WTC11 (cell line): ENCODE data around the gene PLD2. TPM values are rescaled to one million over a fixed set of nuclear protein-coding genes. Genes with fewer than 3 reads are reported as not detected.
A peak's percentile ranks its signal among the peaks of the same experiment; 100 is the strongest.
"Not testable (repeated sequence)": the region's sequence is repeated elsewhere in the genome, so short reads cannot be mapped to it uniquely, and the experiment has no call there.

Experiments
- ATAC-seq: fragments of 200-7000 bp; cut with Tn5 transposase; 2 replicates; pipeline ENCODE4 v1.10.0; 2021; ENCODE audit warnings: mild to moderate bottlenecking, moderate library complexity
- CTCF ChIA-PET: fragments of 300-600 bp; sonication (Branson Sonifier 250); formaldehyde crosslinking; loops from one replicate; lab custom pipeline; 2021; ENCODE audit warnings: antibody characterized with exemption; lab: Charles Lee
- POLR2A ChIA-PET: fragments of 350-600 bp; sonication (Branson Sonifier 250); formaldehyde crosslinking; loops from one replicate; lab custom pipeline; 2021; ENCODE audit warnings: antibody characterized with exemption; lab: Charles Lee
- DNase-seq: peaks from one replicate; pipeline ENCODE4 v3.0.0; 2021; ENCODE audit warnings: low spot score
- H3K27ac Mint-ChIP-seq: 2 replicates; pipeline ENCODE4 v1.8.0; 2021; ENCODE audit warnings: mixed read lengths
- H3K27me3 Mint-ChIP-seq: 2 replicates; pipeline ENCODE4 v1.8.0; 2021; ENCODE audit warnings: low read depth, mild to moderate bottlenecking, moderate library complexity, mixed read lengths
- H3K36me3 Mint-ChIP-seq: 2 replicates; pipeline ENCODE4 v1.8.0; 2021; ENCODE audit warnings: mixed read lengths
- H3K4me1 Mint-ChIP-seq: 2 replicates; pipeline ENCODE4 v1.8.0; 2022; ENCODE audit warnings: mixed read lengths
- H3K4me3 Mint-ChIP-seq: 2 replicates; pipeline ENCODE4 v1.8.0; 2021; ENCODE audit warnings: mild to moderate bottlenecking, moderate library complexity, mixed read lengths
- H3K9me3 Mint-ChIP-seq: 2 replicates; pipeline ENCODE4 v1.8.0; 2021; ENCODE audit warnings: mixed read lengths
- ARID4B ChIP-seq: sonication (generic); formaldehyde crosslinking; IDR thresholded peaks from 2 replicates; pipeline ENCODE4 v1.8.0; 2023; ENCODE audit warnings: missing genetic modification reagents, mild to moderate bottlenecking, borderline replicate concordance
- CREB1 ChIP-seq: sonication (generic); formaldehyde crosslinking; IDR thresholded peaks from 2 replicates; pipeline ENCODE4 v1.8.0; 2023; ENCODE audit warnings: mild to moderate bottlenecking, missing genetic modification reagents
- ESRRA ChIP-seq: sonication (generic); formaldehyde crosslinking; IDR thresholded peaks from 2 replicates; pipeline ENCODE4 v1.8.1; 2022; ENCODE audit warnings: mild to moderate bottlenecking, missing genetic modification reagents, borderline replicate concordance
- ETV6 ChIP-seq: sonication (generic); formaldehyde crosslinking; IDR thresholded peaks from 2 replicates; pipeline ENCODE4 v1.8.1; 2022; ENCODE audit warnings: mild to moderate bottlenecking, missing genetic modification reagents
- IRF1 ChIP-seq: sonication (generic); formaldehyde crosslinking; IDR thresholded peaks from 2 replicates; pipeline ENCODE4 v1.8.0; 2023; ENCODE audit warnings: missing genetic modification reagents
- IRF2 ChIP-seq: sonication (generic); formaldehyde crosslinking; IDR thresholded peaks from 2 replicates; pipeline ENCODE4 v1.8.0; 2022; ENCODE audit warnings: low read depth, missing genetic modification reagents, borderline replicate concordance
- JAZF1 ChIP-seq: fragments of 250-450 bp; sonication (Bioruptor Pico); IDR thresholded peaks from 2 replicates; pipeline ENCODE4 v1.9.0; 2021; ENCODE audit warnings: moderate library complexity, mild to moderate bottlenecking, inconsistent platforms
- PRRX2 ChIP-seq: fragments of 250-450 bp; sonication (Bioruptor Pico); IDR thresholded peaks from 2 replicates; pipeline ENCODE4 v1.8.0; 2021; ENCODE audit warnings: mild to moderate bottlenecking
- RELA ChIP-seq: sonication (generic); formaldehyde crosslinking; IDR thresholded peaks from 2 replicates; pipeline ENCODE4 v1.8.1; 2022; ENCODE audit warnings: missing genetic modification reagents, mild to moderate bottlenecking, borderline replicate concordance
- RORB ChIP-seq: fragments of 250-450 bp; sonication (Bioruptor Pico); IDR thresholded peaks from 2 replicates; pipeline ENCODE4 v1.9.0; 2021; ENCODE audit warnings: mild to moderate bottlenecking
- SOX15 ChIP-seq: fragments of 250-450 bp; sonication (Bioruptor Pico); IDR thresholded peaks from 2 replicates; pipeline ENCODE4 v1.9.0; 2021; ENCODE audit warnings: mild to moderate bottlenecking
- TCF7 ChIP-seq: sonication (generic); formaldehyde crosslinking; IDR thresholded peaks from 2 replicates; pipeline ENCODE4 v1.8.0; 2022; ENCODE audit warnings: mild to moderate bottlenecking, low read depth, missing genetic modification reagents, moderate library complexity
- TEAD4 ChIP-seq: sonication (generic); formaldehyde crosslinking; IDR thresholded peaks from 2 replicates; pipeline ENCODE4 v1.8.0; 2022; ENCODE audit warnings: mild to moderate bottlenecking, missing genetic modification reagents
- ZBTB21 ChIP-seq: sonication (generic); formaldehyde crosslinking; IDR thresholded peaks from 2 replicates; pipeline ENCODE4 v1.8.1; 2023; ENCODE audit warnings: mild to moderate bottlenecking, missing genetic modification reagents, borderline replicate concordance
- ZNF281 ChIP-seq: sonication (generic); formaldehyde crosslinking; IDR thresholded peaks from 2 replicates; pipeline ENCODE4 v1.8.0; 2023; ENCODE audit warnings: mild to moderate bottlenecking, missing genetic modification reagents
- ZNF416 ChIP-seq: fragments of 250-450 bp; sonication (Bioruptor Pico); IDR thresholded peaks from 2 replicates; pipeline ENCODE4 v1.9.0; 2021; ENCODE audit warnings: mild to moderate bottlenecking, inconsistent platforms
- ZNF671 ChIP-seq: fragments of 250-450 bp; sonication (Bioruptor Pico); IDR thresholded peaks from 2 replicates; pipeline ENCODE4 v1.8.0; 2021; ENCODE audit warnings: mild to moderate bottlenecking
- total RNA-seq: library from RNA; stranded (reverse); gene quantifications from 3 replicates; pipeline ENCODE4 v1.2.3, GENCODE V29; 2021
- TF ChIP-seq, protein P1 (sequence below): fragments of 250-450 bp; sonication (Bioruptor Pico); IDR thresholded peaks from 2 replicates; pipeline ENCODE4 v1.9.0; 2021; ENCODE audit warnings: mild to moderate bottlenecking, borderline replicate concordance

The PLD2 gene
- total RNA-seq, 1 experiment from 2014 or later, result 64.9 TPM

GRCh38 chr17:4827399-4827798 is 20.4 kb downstream of the PLD2 start:
- Mint-ChIP-seq H3K9me3 (no peaks in the 10 kb centered on the region), H3K27me3 (no peaks in the 10 kb centered on the region), H3K36me3 (no peaks in the 10 kb centered on the region), H3K27ac (no peak overlapping the region), H3K4me3 (no peak overlapping the region), H3K4me1 (no peaks in the 10 kb centered on the region)
- ChIA-PET CTCF (interaction anchor here (0.5 kb wide), 1 partner anchor 28 kb away, joined by 3 read pairs; no protein-coding TSS in a partner anchor), POLR2A (no interaction called here)
- TF ChIP-seq ZBTB21, result no peak
- TF ChIP-seq TEAD4 (CRISPR knock-in tag), result no peak
- no peak for TF ChIP-seq PRRX2 (CRISPR knock-in tag)
- no peak for TF ChIP-seq ESRRA (CRISPR knock-in tag)
- no peak for TF ChIP-seq ZNF281 (CRISPR knock-in tag)
- TF ChIP-seq CREB1 (CRISPR knock-in tag), result no peak
- no peak for TF ChIP-seq RELA (CRISPR knock-in tag)
- TF ChIP-seq RORB (CRISPR knock-in tag), result no peak
- TF ChIP-seq JAZF1, result no peak
- no peak for TF ChIP-seq ZNF416 (CRISPR knock-in tag)
- TF ChIP-seq IRF2, result no peak
- TF ChIP-seq, protein P1, sequence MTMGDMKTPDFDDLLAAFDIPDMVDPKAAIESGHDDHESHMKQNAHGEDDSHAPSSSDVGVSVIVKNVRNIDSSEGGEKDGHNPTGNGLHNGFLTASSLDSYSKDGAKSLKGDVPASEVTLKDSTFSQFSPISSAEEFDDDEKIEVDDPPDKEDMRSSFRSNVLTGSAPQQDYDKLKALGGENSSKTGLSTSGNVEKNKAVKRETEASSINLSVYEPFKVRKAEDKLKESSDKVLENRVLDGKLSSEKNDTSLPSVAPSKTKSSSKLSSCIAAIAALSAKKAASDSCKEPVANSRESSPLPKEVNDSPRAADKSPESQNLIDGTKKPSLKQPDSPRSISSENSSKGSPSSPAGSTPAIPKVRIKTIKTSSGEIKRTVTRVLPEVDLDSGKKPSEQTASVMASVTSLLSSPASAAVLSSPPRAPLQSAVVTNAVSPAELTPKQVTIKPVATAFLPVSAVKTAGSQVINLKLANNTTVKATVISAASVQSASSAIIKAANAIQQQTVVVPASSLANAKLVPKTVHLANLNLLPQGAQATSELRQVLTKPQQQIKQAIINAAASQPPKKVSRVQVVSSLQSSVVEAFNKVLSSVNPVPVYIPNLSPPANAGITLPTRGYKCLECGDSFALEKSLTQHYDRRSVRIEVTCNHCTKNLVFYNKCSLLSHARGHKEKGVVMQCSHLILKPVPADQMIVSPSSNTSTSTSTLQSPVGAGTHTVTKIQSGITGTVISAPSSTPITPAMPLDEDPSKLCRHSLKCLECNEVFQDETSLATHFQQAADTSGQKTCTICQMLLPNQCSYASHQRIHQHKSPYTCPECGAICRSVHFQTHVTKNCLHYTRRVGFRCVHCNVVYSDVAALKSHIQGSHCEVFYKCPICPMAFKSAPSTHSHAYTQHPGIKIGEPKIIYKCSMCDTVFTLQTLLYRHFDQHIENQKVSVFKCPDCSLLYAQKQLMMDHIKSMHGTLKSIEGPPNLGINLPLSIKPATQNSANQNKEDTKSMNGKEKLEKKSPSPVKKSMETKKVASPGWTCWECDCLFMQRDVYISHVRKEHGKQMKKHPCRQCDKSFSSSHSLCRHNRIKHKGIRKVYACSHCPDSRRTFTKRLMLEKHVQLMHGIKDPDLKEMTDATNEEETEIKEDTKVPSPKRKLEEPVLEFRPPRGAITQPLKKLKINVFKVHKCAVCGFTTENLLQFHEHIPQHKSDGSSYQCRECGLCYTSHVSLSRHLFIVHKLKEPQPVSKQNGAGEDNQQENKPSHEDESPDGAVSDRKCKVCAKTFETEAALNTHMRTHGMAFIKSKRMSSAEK (CRISPR knock-in tag), result no peak
- TF ChIP-seq TCF7, result no peak
- no peak for TF ChIP-seq IRF1 (CRISPR knock-in tag)
- TF ChIP-seq SOX15 (CRISPR knock-in tag), result no peak
- no peak for TF ChIP-seq ARID4B (CRISPR knock-in tag)
- TF ChIP-seq ETV6 (CRISPR knock-in tag), result no peak
- TF ChIP-seq ZNF671, result no peak
- DNase-seq (no peak), ATAC-seq (no peak)

DNA sequence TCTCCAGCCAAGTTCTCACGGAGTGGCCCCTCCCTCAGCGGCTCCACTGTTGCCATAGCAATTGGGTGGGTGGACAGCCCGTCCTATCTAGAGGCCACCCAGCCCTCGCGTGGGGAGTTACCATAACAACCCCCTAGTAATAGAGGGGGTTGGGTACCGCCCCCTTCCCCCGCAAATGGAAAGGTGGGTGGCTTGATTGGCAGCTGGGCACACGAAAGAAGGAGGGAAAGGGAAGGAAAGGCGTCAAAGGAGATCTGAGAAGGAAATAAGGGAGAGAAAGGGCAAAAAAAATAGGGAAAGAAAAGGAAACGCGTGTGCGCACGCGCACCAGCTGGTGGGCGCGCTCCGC is 25.9 kb downstream of the PLD2 start:
- DNase-seq, ATAC-seq, H3K27me3 Mint-ChIP-seq, POLR2A ChIA-PET, H3K9me3 Mint-ChIP-seq, CTCF ChIA-PET, H3K36me3 Mint-ChIP-seq: not testable (repeated sequence)
- H3K4me1 Mint-ChIP-seq, result peaks cover 24% of the 10 kb centered on the region
- H3K4me3 Mint-ChIP-seq, result peak overlapping the region; percentile 82
- H3K27ac Mint-ChIP-seq, result peak overlapping the region; percentile 96
